Measurements from ENCODE around the gene DYNC1LI1. TPM values are rescaled to one million over a fixed set of nuclear protein-coding genes. Genes with fewer than 3 reads are reported as not detected.
A peak's percentile ranks its signal among the peaks of the same experiment; 100 is the strongest.

Gene DYNC1LI1
- polyA plus RNA-seq, 1 donor (not counting 4 experiments of a cell fraction or from before 2014, with no cell fraction given): 64.4 TPM

- no peaks in the 10 kb centered on the region for H3K27me3 ChIP-seq (ENCODE audit: control insufficient read depth, extremely low read depth, insufficient read depth, low read length)
- H3K9ac ChIP-seq (ENCODE audit: control insufficient read depth, extremely low read depth, insufficient read depth, low read length): peak overlapping the region; percentile 88
- H3K4me3 ChIP-seq (ENCODE audit: control insufficient read depth in 2 of 3, extremely low read depth in 1 of 3, insufficient read depth in 2 of 3, low read depth in 1 of 3, low read length in 3 of 3): peak overlapping the region; percentile 80 to 91 (median 88)
- TF ChIP-seq CTCF (optimal IDR thresholded peaks at IDR 0.05 in 1 of 3, IDR thresholded peaks at IDR 0.05 in 1 of 3, conservative IDR thresholded peaks at IDR 0.05 in 1 of 3; ENCODE audit: extremely low read depth in 1 of 3, insufficient read depth in 2 of 3, low read length in 3 of 3) (no peak), EZH2 (IDR thresholded peaks at IDR 0.05; ENCODE audit: low read length) (no peak)
- no peaks in the 10 kb centered on the region for H3K9me1 ChIP-seq (ENCODE audit: control insufficient read depth, extremely low read depth, insufficient read depth, low read length)
- DNase-seq (ENCODE audit: low read depth, low spot score) (no peak), FAIRE-seq (no peak)
- H3K79me2 ChIP-seq (ENCODE audit: control insufficient read depth, insufficient read depth, low read length): peaks cover 35% of the 10 kb centered on the region
- H3K36me3 ChIP-seq (ENCODE audit: control insufficient read depth in 2 of 2, extremely low read depth in 1 of 2, insufficient read depth in 2 of 2, low read length in 2 of 2): no peaks in the 10 kb centered on the region
- H3K9me3 ChIP-seq (ENCODE audit: control insufficient read depth, low read depth, low read length): no peaks in the 10 kb centered on the region
- H4K20me1 ChIP-seq (ENCODE audit: control insufficient read depth, extremely low read depth, insufficient read depth, low read length): no peaks in the 10 kb centered on the region
- peak overlapping the region; percentile 76 for H3K27ac ChIP-seq (ENCODE audit: control insufficient read depth, insufficient read depth, low read length)
- H3K4me2 ChIP-seq (ENCODE audit: control insufficient read depth, extremely low read depth, insufficient read depth, low read depth, low read length): peak overlapping the region; percentile 92
- H2AFZ ChIP-seq (ENCODE audit: control insufficient read depth, low read length): peak overlapping the region; percentile 79
- peaks cover 8% of the 10 kb centered on the region for H3K4me1 ChIP-seq (ENCODE audit: control insufficient read depth, extremely low read depth, insufficient read depth, low read length)
- dilution Hi-C loops (cut with MboI; ENCODE audit: extremely low pct_ligation_motif_present, low sequenced_read_pairs): no loop called here
These were observed 68.9 kb downstream of the DYNC1LI1 start for GRCh38 chr3:32501783-32502117.

- Histone ChIP-seq H3K4me2 (ENCODE audit: control insufficient read depth, extremely low read depth, insufficient read depth, low read depth, low read length) (peak overlapping the region; percentile 92), H3K27me3 (ENCODE audit: control insufficient read depth, extremely low read depth, insufficient read depth, low read length) (no peaks in the 10 kb centered on the region), H3K27ac (ENCODE audit: control insufficient read depth, insufficient read depth, low read length) (no peak overlapping the region), H3K9me3 (ENCODE audit: control insufficient read depth, low read depth, low read length) (no peaks in the 10 kb centered on the region), H3K79me2 (ENCODE audit: control insufficient read depth, insufficient read depth, low read length) (peaks cover 37% of the 10 kb centered on the region), H3K36me3 (ENCODE audit: control insufficient read depth in 2 of 2, extremely low read depth in 1 of 2, insufficient read depth in 2 of 2, low read length in 2 of 2) (no peaks in the 10 kb centered on the region), H3K4me1 (ENCODE audit: control insufficient read depth, extremely low read depth, insufficient read depth, low read length) (peaks cover 8% of the 10 kb centered on the region), H3K9me1 (ENCODE audit: control insufficient read depth, extremely low read depth, insufficient read depth, low read length) (no peaks in the 10 kb centered on the region), H3K9ac (ENCODE audit: control insufficient read depth, extremely low read depth, insufficient read depth, low read length) (peak overlapping the region; percentile 88), H2AFZ (ENCODE audit: control insufficient read depth, low read length) (no peak overlapping the region), H4K20me1 (ENCODE audit: control insufficient read depth, extremely low read depth, insufficient read depth, low read length) (no peaks in the 10 kb centered on the region), H3K4me3 (ENCODE audit: control insufficient read depth in 2 of 3, extremely low read depth in 1 of 3, insufficient read depth in 2 of 3, low read depth in 1 of 3, low read length in 3 of 3) (peak overlapping the region; percentile 80 to 91 (median 88))
- DNase-seq (ENCODE audit: low read depth, low spot score): no peak
- TF ChIP-seq EZH2 (IDR thresholded peaks at IDR 0.05; ENCODE audit: low read length) (no peak), CTCF (optimal IDR thresholded peaks at IDR 0.05 in 1 of 3, IDR thresholded peaks at IDR 0.05 in 1 of 3, conservative IDR thresholded peaks at IDR 0.05 in 1 of 3; ENCODE audit: extremely low read depth in 1 of 3, insufficient read depth in 2 of 3, low read length in 3 of 3) (no peak)
- dilution Hi-C loops (cut with MboI; ENCODE audit: extremely low pct_ligation_motif_present, low sequenced_read_pairs): no loop called here
- FAIRE-seq: no peak
These were observed 69.5 kb downstream of the DYNC1LI1 start for GRCh38 chr3:32500880-32501782.
